ENCODE data around the gene PLEKHS1.

The PLEKHS1 gene

GRCh38 chr10:113751181-113751732 lies at the start of gene PLEKHS1:
Gene PLEKHS1, plus strand, starts transcription at chr10:113751682. Its CDS starts 3,596 bp downstream, at chr10:113755278.
- DNase-seq: no peak

GRCh38 chr10:113704637-113705343 lies 46.7 kb upstream of the PLEKHS1 start:
- DNase-seq: no peak

GRCh38 chr10:113705344-113705652 lies 46.2 kb upstream of the PLEKHS1 start:
- DNase-seq: no peak

GRCh38 chr10:113706623-113707022 lies 44.9 kb upstream of the PLEKHS1 start:
- no peak for DNase-seq

- DNase-seq: no peak
These were observed 42.8 kb upstream of the PLEKHS1 start for GRCh38 chr10:113708640-113709039.

GRCh38 chr10:113709221-113709838 lies 42.2 kb upstream of the PLEKHS1 start:
- DNase-seq: peak; percentile 13 to 17

GRCh38 chr10:113711142-113711541 lies 40.3 kb upstream of the PLEKHS1 start:
- DNase-seq: no peak

- no peak for DNase-seq
These were observed 39.5 kb upstream of the PLEKHS1 start for GRCh38 chr10:113712024-113712423.

GRCh38 chr10:113712755-113713639 lies 38.5 kb upstream of the PLEKHS1 start:
- DNase-seq: no peak

- no peak for DNase-seq
These were observed 37.9 kb upstream of the PLEKHS1 start for GRCh38 chr10:113713640-113713982.

GRCh38 chr10:113716109-113716910 lies 35.2 kb upstream of the PLEKHS1 start:
- no peak for DNase-seq

GRCh38 chr10:113718969-113719822 lies 32.3 kb upstream of the PLEKHS1 start:
- no peak for DNase-seq

GRCh38 chr10:113720386-113720785 lies 31.1 kb upstream of the PLEKHS1 start:
- DNase-seq: no peak

GRCh38 chr10:113732160-113732881 lies 19.2 kb upstream of the PLEKHS1 start:
- no peak for DNase-seq

GRCh38 chr10:113732966-113733365 lies 18.5 kb upstream of the PLEKHS1 start:
- DNase-seq: no peak

GRCh38 chr10:113733635-113734034 lies 17.8 kb upstream of the PLEKHS1 start:
- DNase-seq: no peak

- DNase-seq: peak in 1 of 2 experiments; percentile 3
These were observed 15.6 kb upstream of the PLEKHS1 start for GRCh38 chr10:113735913-113736312.

- no peak for DNase-seq
These were observed 14.9 kb upstream of the PLEKHS1 start for GRCh38 chr10:113736576-113736975.

GRCh38 chr10:113739031-113739430 lies 12.5 kb upstream of the PLEKHS1 start:
- DNase-seq: no peak

- no peak for DNase-seq
These were observed 11.9 kb upstream of the PLEKHS1 start for GRCh38 chr10:113739577-113739976.

GRCh38 chr10:113740850-113741249 lies 10.6 kb upstream of the PLEKHS1 start:
- DNase-seq: no peak
